Adipose tissue (tissue), 3 donors: ENCODE data around the gene ZNF280A. TPM values are rescaled to one million over a fixed set of nuclear protein-coding genes. Genes with fewer than 3 reads are reported as not detected.
"Not testable (repeated sequence)": the region's sequence is repeated elsewhere in the genome, so short reads cannot be mapped to it uniquely, and the experiment has no call there.

Source experiments
- H3K27ac ChIP-seq: one replicate; pipeline ENCODE4 v1.5.1; 2013; ENCODE audit warnings: low read depth, low read length
- WGBS, 3 donors: extraction: QIAGEN DNeasy Blood & Tissue Kit; methylation state at CpG; one replicate each; pipeline ENCODE4 v1.1.7; 2013; 5-methylcytosine and 5-hydroxymethylcytosine counted together
- polyA plus RNA-seq, 3 donors: library from polyadenylated mRNA; stranded (reverse); fragments of 200-250 nt; gene quantifications; one replicate each; pipeline ENCODE4 v1.2.3, GENCODE V29; 2013
- donor health status: healthy with polysubstance abuse.
- donor health status: Bipolar disorder and iron deficiency.
- donor health status: healthy.

Gene ZNF280A
- polyA plus RNA-seq, 3 donors, result not detected

DNA sequence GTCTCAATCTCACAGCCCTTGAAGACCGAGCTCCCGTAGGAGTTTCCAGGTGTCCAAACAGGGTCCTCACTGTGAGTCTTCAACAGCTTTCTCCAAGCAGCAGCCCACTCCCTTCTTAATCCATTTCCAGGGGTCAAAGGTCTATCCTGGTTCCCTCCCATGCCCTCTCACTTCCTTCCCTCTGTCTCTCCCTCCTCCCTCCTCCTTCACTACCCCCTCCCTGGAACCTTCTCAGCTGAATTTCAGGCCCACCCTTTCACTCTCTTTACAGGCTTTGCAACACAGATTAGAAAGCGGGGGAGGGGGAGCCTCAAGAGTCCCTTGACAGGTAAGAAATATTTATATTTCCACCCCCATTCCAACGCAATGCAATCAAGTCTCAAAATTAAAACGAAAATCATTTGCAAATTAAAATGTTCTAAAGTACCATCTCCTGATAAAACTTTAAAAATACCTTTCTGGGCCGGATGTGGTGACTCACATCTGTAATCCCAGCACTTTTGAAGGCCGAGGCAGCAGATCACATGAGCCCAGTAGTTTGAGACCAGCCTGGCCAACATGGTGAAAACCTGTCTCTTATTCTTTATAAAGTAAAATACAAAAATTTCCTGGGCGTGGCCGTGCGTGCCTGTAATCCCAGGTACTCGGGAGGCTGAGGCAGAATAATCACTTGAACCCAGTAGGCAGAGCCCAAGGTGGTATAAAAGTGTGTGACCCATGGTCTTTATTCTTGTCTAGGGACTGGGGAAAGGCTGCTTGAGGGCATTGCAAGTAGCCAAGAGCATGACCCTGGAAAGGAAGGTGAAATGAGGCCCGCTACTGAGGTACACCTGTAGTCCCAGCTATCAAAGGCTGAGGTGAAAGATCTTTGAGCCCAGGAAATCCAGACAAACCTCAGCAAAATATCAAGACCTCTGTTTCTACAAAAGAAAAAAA lies 865 bp upstream of the ZNF280A start:
- 78 to 81% (median 79%) methylated on average over 12 of the region's 12 CpGs for WGBS, 3 donors
- no peak overlapping the region for H3K27ac ChIP-seq

DNA sequence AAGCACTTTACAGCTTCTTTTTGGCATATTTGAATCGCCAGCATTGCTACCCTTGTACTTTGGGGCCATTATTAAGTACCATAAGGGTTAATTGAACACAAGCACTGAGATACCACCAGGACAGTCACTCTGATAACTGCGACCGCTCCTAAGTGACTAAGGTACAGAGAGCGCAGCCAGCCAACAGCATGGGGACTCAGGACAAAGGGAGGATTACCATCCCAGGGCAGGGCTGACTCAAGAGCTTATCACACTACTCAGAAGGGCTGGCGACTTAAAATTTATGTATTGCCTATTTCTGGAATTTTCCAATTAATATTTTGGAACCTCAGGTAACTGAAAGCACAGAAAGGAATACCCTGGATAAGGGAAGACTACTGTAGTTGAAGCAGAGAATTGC lies 479 bp downstream of the ZNF280A start:
- no peak overlapping the region for H3K27ac ChIP-seq
- WGBS, 3 donors, result 68 to 81% (median 79%) methylated on average over 5 of the region's 5 CpGs

GRCh38 chr22:22516992-22517391 lies 3.1 kb downstream of the ZNF280A start:
- no peak overlapping the region for H3K27ac ChIP-seq
- 53 to 71% (median 64%) methylated on average over 4 of the region's 4 CpGs for WGBS, 3 donors

- H3K27ac ChIP-seq, result no peak overlapping the region
These were observed 4.2 kb downstream of the ZNF280A start for GRCh38 chr22:22515890-22516289.

GRCh38 chr22:22514431-22514830 lies 5.6 kb downstream of the ZNF280A start:
- H3K27ac ChIP-seq, result not testable (repeated sequence)
- 52 to 66% (median 56%) methylated on average over 8 of the region's 8 CpGs for WGBS, 3 donors

DNA sequence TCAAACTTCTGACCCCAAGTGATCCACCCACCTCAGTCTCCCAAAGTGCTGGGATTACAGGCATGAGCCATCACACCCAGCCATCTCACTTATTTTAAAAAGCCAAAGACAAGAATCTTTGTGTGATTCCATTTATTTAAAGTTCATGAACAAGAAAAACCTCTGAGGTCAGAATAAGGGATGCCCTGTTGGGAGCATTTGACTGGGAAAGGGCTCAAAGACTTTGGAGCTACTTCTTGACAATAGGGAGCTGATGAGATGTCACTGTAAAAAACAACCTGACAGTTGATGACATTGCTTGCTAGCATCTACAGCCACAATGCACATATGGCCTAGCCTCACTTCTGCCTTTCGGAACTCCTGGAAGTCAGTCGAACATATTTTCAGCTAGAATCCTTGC lies 6.5 kb downstream of the ZNF280A start:
- 85 to 92% (median 90%) methylated on average over 2 of the region's 2 CpGs for WGBS, 3 donors
- no peak overlapping the region for H3K27ac ChIP-seq

DNA sequence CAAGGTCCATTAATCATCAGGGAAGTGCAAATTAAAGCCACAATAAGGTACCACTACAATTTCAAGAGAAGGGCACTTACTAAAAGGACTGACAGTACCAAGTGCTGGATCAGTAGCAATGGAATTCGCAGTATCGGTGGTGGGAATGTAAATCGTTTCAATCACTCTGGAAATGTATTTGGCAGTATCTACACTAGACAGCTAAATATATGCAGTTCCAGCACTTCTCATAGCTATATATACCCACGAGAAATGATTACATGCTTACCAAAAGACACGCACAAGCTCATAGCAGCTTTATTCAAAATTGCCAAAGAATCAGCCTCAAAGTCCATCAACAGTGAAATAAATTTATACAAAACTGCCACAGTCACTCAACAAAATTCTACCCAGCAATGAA lies 7.1 kb downstream of the ZNF280A start:
- WGBS, 3 donors, result 72 to 74% (median 74%) methylated on average over 5 of the region's 5 CpGs
- H3K27ac ChIP-seq, result no peak overlapping the region

GRCh38 chr22:22510833-22511232 lies 9.2 kb downstream of the ZNF280A start:
- not testable (repeated sequence) for H3K27ac ChIP-seq
- WGBS, 3 donors, result 92 to 94% (median 94%) methylated on average over 7 of the region's 7 CpGs

- 93 to 96% (median 95%) methylated on average over 6 of the region's 6 CpGs for WGBS, 3 donors
- not testable (repeated sequence) for H3K27ac ChIP-seq
These were observed 10.2 kb downstream of the ZNF280A start for GRCh38 chr22:22509912-22510311.

- H3K27ac ChIP-seq, result no peak within 1 kb of the TSS
- WGBS, 3 donors, result 2 to 3% (median 3%) methylated on average over 56 to 72 of the region's 72 CpGs
These were observed 11.5 kb downstream of the ZNF280A start, which contains the start of gene ZNF280B for GRCh38 chr22:22508274-22509176. TSS of gene ZNF280B (minus strand) at chr22:22508742. CDS start at chr22:22489398, 19,344 bp downstream.

DNA sequence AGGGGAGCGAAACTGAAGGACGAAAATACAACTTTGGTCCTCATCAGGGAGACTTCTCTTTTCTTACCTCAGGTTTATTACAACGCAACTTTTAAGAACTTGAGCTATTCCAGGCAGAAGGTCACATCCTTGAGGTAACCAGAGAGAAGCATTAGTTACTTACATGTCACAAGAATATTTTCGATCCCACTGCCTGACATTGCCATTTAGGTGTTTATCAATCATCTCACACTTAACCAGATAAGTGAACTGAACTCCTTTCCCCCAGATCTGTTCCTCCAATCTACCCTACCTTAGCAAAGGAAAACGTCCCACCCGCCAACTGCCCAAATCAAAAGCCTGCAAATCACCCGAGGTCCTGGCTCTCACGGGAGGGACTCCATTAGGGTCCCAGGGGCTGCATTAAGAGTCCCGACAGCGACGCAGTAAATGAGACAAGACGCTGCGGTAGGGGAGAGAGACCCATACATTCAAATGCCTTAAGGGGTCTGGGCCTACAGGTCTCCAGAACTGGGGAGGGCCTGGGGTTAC lies 12.3 kb downstream of the ZNF280A start:
- H3K27ac ChIP-seq, result no peak overlapping the region
- 31 to 32% (median 31%) methylated on average over 13 of the region's 13 CpGs for WGBS, 3 donors

GRCh38 chr22:22506736-22507135 lies 13.3 kb downstream of the ZNF280A start:
- WGBS, 3 donors, result 91 to 100% (median 100%) methylated on average over 1 of the region's 1 CpG
- H3K27ac ChIP-seq, result no peak overlapping the region

- no peak overlapping the region for H3K27ac ChIP-seq
- 67 to 84% (median 74%) methylated on average over 2 of the region's 2 CpGs for WGBS, 3 donors
These were observed 21.8 kb downstream of the ZNF280A start for GRCh38 chr22:22498267-22498666.

DNA sequence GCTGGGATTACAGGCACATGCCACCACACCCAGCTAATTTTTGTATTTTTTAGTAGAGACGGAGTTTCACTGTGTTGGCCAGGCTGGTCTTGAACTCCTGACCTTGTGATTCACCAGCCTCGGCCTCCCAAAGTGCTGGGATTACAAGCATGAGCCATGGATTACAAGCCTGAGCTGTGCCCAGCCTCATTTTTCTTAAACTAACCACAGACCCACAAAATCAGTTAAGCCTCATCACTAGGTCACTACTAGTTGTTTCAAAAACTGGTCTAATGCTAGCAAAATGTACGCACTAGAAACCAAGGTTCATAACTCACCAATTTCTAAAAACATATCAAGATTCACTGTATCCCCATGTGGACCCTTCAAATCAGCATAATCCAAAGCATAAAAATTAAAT lies 28.5 kb downstream of the ZNF280A start:
- H3K27ac ChIP-seq, result not testable (repeated sequence)
- WGBS, 3 donors, result 95 to 99% (median 99%) methylated on average over 3 of the region's 3 CpGs

GRCh38 chr22:22488736-22489135 lies 31.3 kb downstream of the ZNF280A start:
- no peak overlapping the region for H3K27ac ChIP-seq
- 92 to 95% (median 94%) methylated on average over 5 of the region's 5 CpGs for WGBS, 3 donors

GRCh38 chr22:22487869-22488597 lies 32.0 kb downstream of the ZNF280A start:
- 91 to 95% (median 93%) methylated on average over 12 of the region's 12 CpGs for WGBS, 3 donors
- no peak overlapping the region for H3K27ac ChIP-seq

DNA sequence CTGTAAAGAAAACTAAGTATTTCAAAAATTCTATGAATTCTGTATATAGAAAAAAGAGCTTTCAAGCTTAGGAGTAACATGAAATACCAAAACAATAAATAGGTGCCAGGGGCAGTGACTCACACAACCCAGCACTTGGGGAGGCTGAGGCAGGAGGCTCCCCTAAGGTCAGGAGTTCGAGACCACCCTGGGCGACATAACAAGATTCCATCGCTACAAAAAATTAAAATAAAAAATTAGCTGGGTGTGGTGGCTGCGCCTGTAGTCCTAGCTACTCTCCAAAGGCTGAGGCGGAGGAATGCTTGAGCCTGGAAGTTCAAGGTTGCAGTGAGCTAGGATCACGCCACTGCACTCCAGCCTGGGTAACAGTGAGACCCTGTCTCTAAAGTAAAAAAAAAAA lies 33.0 kb downstream of the ZNF280A start:
- H3K27ac ChIP-seq, result no peak overlapping the region
- 94 to 98% (median 97%) methylated on average over 6 of the region's 6 CpGs for WGBS, 3 donors
